ENCODE measurements around the gene FBXW8. TPM values are rescaled to one million over a fixed set of nuclear protein-coding genes. Genes with fewer than 3 reads are reported as not detected.

FBXW8 gene
- total RNA-seq, 3 donors from 2014 or later (not counting 1 experiment from before 2014, with no cell fraction given): 11.5 to 16.0 (median 13.5) TPM

- Histone ChIP-seq H3K4me3 (ENCODE audit: low read length) (no peak overlapping the region), H3K4me1 (ENCODE audit: control insufficient read depth, insufficient read depth, low read length) (peaks cover 11% of the 10 kb centered on the region), H3K27ac (ENCODE audit: low read length) (no peak overlapping the region), H3K27me3 (ENCODE audit: control insufficient read depth, insufficient read depth, low read length) (no peaks in the 10 kb centered on the region), H3K36me3 (ENCODE audit: control insufficient read depth, insufficient read depth, low read length) (no peaks in the 10 kb centered on the region), H3K9me3 (ENCODE audit: control insufficient read depth, insufficient read depth, low read length) (no peaks in the 10 kb centered on the region)
- Mint-ChIP-seq H3K27me3 (ENCODE audit: low read depth in 2 of 2) (no peaks in the 10 kb centered on the region), H3K27ac (no peak overlapping the region), H3K4me1 (peaks cover 28 to 30% of the 10 kb centered on the region in 2 donors), H3K9me3 (no peaks in the 10 kb centered on the region), H3K36me3 (no peaks in the 10 kb centered on the region), H3K4me3 (no peak overlapping the region)
- 94% methylated on average over 2 of the region's 2 CpGs for WGBS (ENCODE audit: insufficient coverage)
- ATAC-seq (no peak), DNase-seq (no peak)
- TF ChIP-seq, protein P1, sequence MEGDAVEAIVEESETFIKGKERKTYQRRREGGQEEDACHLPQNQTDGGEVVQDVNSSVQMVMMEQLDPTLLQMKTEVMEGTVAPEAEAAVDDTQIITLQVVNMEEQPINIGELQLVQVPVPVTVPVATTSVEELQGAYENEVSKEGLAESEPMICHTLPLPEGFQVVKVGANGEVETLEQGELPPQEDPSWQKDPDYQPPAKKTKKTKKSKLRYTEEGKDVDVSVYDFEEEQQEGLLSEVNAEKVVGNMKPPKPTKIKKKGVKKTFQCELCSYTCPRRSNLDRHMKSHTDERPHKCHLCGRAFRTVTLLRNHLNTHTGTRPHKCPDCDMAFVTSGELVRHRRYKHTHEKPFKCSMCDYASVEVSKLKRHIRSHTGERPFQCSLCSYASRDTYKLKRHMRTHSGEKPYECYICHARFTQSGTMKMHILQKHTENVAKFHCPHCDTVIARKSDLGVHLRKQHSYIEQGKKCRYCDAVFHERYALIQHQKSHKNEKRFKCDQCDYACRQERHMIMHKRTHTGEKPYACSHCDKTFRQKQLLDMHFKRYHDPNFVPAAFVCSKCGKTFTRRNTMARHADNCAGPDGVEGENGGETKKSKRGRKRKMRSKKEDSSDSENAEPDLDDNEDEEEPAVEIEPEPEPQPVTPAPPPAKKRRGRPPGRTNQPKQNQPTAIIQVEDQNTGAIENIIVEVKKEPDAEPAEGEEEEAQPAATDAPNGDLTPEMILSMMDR (IDR thresholded peaks at IDR 0.05): no peak
- intact Hi-C loops (cut with micrococcal nuclease): no loop called here
These were observed 48.4 kb downstream of the FBXW8 start for GRCh38 chr12:116959198-116959460.

GRCh38 chr12:116959845-116960514, 49.2 kb downstream of the FBXW8 start:
- TF ChIP-seq, protein P1 (IDR thresholded peaks at IDR 0.05): no peak
- 79% methylated on average over 5 of the region's 5 CpGs for WGBS (ENCODE audit: insufficient coverage)
- intact Hi-C loops (cut with micrococcal nuclease): no loop called here

DNA sequence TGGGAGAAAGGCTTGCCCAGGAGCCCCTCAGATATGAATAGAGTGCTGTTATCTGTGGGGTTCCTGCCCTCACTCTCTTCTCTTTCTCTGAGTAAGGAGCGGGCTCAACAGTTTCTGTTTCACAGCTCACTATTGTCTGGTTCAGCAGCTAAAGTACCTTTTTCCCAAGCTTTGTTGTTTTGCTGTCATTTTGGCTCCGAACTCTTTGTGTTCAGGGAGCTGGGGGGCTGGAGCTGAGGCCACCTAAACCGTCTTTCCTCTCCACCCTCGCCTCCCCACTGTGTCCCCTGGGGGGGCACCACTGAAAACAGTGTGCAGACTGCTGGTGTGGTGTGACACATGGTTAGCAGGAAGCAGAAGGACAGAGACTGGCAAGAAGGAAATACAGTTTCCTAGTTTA, 51.4 kb downstream of the FBXW8 start:
- Histone ChIP-seq H3K9me3 (ENCODE audit: control insufficient read depth, insufficient read depth, low read length) (no peaks in the 10 kb centered on the region), H3K27ac (ENCODE audit: low read length) (no peak overlapping the region), H3K4me3 (ENCODE audit: low read length) (no peak overlapping the region), H3K36me3 (ENCODE audit: control insufficient read depth, insufficient read depth, low read length) (peaks cover 10% of the 10 kb centered on the region), H3K4me1 (ENCODE audit: control insufficient read depth, insufficient read depth, low read length) (peaks cover 11% of the 10 kb centered on the region), H3K27me3 (ENCODE audit: control insufficient read depth, insufficient read depth, low read length) (no peaks in the 10 kb centered on the region)
- 10% methylated on average over 4 of the region's 4 CpGs for WGBS (ENCODE audit: insufficient coverage)
- TF ChIP-seq, protein P1 (IDR thresholded peaks at IDR 0.05): no peak
- ATAC-seq: peak in 2 of 3 donors; percentile 48 to 83
- peaks cover 28 to 30% of the 10 kb centered on the region in 2 donors for H3K4me1 Mint-ChIP-seq
- no peaks in the 10 kb centered on the region for H3K9me3 Mint-ChIP-seq
- H3K36me3 Mint-ChIP-seq: peaks cover 8% of the 10 kb centered on the region
- DNase-seq: no peak
- peak overlapping the region in 1 of 2 donors; percentile 71 for H3K27ac Mint-ChIP-seq
- H3K4me3 Mint-ChIP-seq: peak overlapping the region; percentile 0
- intact Hi-C loops (cut with micrococcal nuclease): no loop called here
- no peaks in the 10 kb centered on the region for H3K27me3 Mint-ChIP-seq (ENCODE audit: low read depth in 2 of 2)

More at GRCh38 chr12:116959845-116960514, 49.2 kb downstream of the FBXW8 start:
- peaks cover 28 to 30% of the 10 kb centered on the region in 2 donors for H3K4me1 Mint-ChIP-seq
- no peak overlapping the region for H3K27ac ChIP-seq (ENCODE audit: low read length)
- H3K4me3 ChIP-seq (ENCODE audit: low read length): no peak overlapping the region
- H3K27me3 ChIP-seq (ENCODE audit: control insufficient read depth, insufficient read depth, low read length): no peaks in the 10 kb centered on the region
- peaks cover 11% of the 10 kb centered on the region for H3K4me1 ChIP-seq (ENCODE audit: control insufficient read depth, insufficient read depth, low read length)
- peaks cover 2% of the 10 kb centered on the region for H3K36me3 ChIP-seq (ENCODE audit: control insufficient read depth, insufficient read depth, low read length)
- ATAC-seq: no peak
- DNase-seq: peak in 1 of 2 donors; percentile 4
- H3K9me3 ChIP-seq (ENCODE audit: control insufficient read depth, insufficient read depth, low read length): no peaks in the 10 kb centered on the region
- no peak overlapping the region for H3K27ac Mint-ChIP-seq
- no peaks in the 10 kb centered on the region for H3K27me3 Mint-ChIP-seq (ENCODE audit: low read depth in 2 of 2)
- peaks cover 2% of the 10 kb centered on the region for H3K36me3 Mint-ChIP-seq
- no peak overlapping the region for H3K4me3 Mint-ChIP-seq
- no peaks in the 10 kb centered on the region for H3K9me3 Mint-ChIP-seq
